MM.1S (cell line): Measurements from ENCODE around the gene HPCA.

ENCODE experiments used
- DNase-seq: peaks from one replicate; pipeline ENCODE4 v3.0.0-alpha.2; 2015
- H2AFZ ChIP-seq: fragments of 300-600 bp; sonication (generic); 2 replicates; pipeline ENCODE4 v1.6.0; 2016; ENCODE audit warnings: antibody characterized with exemption, low read length
- H3F3A ChIP-seq: fragments of 300-600 bp; sonication (generic); 2 replicates; pipeline ENCODE4 v1.6.1; 2016; ENCODE audit warnings: mild to moderate bottlenecking, antibody characterized with exemption, low read length, moderate library complexity, mixed read lengths; ENCODE audit not compliant: insufficient read depth
- H3K27ac ChIP-seq: fragments of 300-600 bp; sonication (generic); 2 replicates; pipeline ENCODE4 v1.5.1; 2016; ENCODE audit warnings: mild to moderate bottlenecking, low read length
- H3K27me3 ChIP-seq: fragments of 300-600 bp; sonication (generic); replicated peaks from 2 replicates; pipeline ENCODE4 v1.6.0; 2016; ENCODE audit warnings: low read length; ENCODE audit not compliant: insufficient read depth
- H3K36me3 ChIP-seq: fragments of 300-600 bp; sonication (generic); replicated peaks from 2 replicates; pipeline ENCODE4 v1.6.1; 2016; ENCODE audit warnings: mild to moderate bottlenecking, low read length, mixed read lengths; ENCODE audit not compliant: insufficient read depth
- H3K4me1 ChIP-seq: fragments of 300-600 bp; sonication (generic); 2 replicates; pipeline ENCODE4 v1.6.1; 2016; ENCODE audit warnings: low read length, mixed read lengths
- H3K4me2 ChIP-seq: fragments of 300-600 bp; sonication (generic); 2 replicates; pipeline ENCODE4 v1.6.0; 2016; ENCODE audit warnings: low read depth, low read length
- H3K4me3 ChIP-seq: fragments of 300-600 bp; sonication (generic); 2 replicates; pipeline ENCODE4 v1.5.1; 2016; ENCODE audit warnings: low read length, mixed read lengths
- H3K79me2 ChIP-seq: fragments of 300-600 bp; sonication (generic); 2 replicates; pipeline ENCODE4 v1.6.1; 2016; ENCODE audit warnings: mixed run types, low read length, mixed read lengths
- H3K9ac ChIP-seq: fragments of 300-600 bp; sonication (generic); 2 replicates; pipeline ENCODE4 v1.6.1; 2016; ENCODE audit warnings: low read length, mixed read lengths
- H3K9me2 ChIP-seq: fragments of 300-600 bp; sonication (generic); replicated peaks from 2 replicates; pipeline ENCODE4 v1.6.1; 2016; ENCODE audit warnings: mild to moderate bottlenecking, low read length, mixed read lengths; ENCODE audit not compliant: insufficient read depth
- H3K9me3 ChIP-seq: fragments of 300-600 bp; sonication (generic); replicated peaks from 2 replicates; pipeline ENCODE4 v1.6.1; 2016; ENCODE audit warnings: mild to moderate bottlenecking, low read length, mixed read lengths; ENCODE audit not compliant: insufficient read depth
- H4K20me1 ChIP-seq: fragments of 300-600 bp; sonication (generic); 2 replicates; pipeline ENCODE4 v1.6.1; 2016; ENCODE audit warnings: mild to moderate bottlenecking, low read length, moderate library complexity, mixed read lengths; ENCODE audit not compliant: insufficient read depth
- EZH2 ChIP-seq: fragments of 300-600 bp; sonication (generic); optimal IDR thresholded peaks from 2 replicates; pipeline ENCODE3; 2017; ENCODE audit warnings: low read depth, mild to moderate bottlenecking, antibody characterized with exemption, low read length, mixed read lengths
- EZH2phosphoT487 ChIP-seq: fragments of 300-600 bp; sonication (generic); IDR thresholded peaks from 2 replicates; pipeline ENCODE4 v1.6.1; 2018; ENCODE audit warnings: antibody characterized with exemption, low read length
- TF ChIP-seq, protein P1 (sequence below): fragments of 300-600 bp; sonication (generic); IDR thresholded peaks from 2 replicates; pipeline ENCODE4 v1.5.1; 2016; ENCODE audit warnings: antibody characterized with exemption, low read length, mixed read lengths

The HPCA gene

DNA sequence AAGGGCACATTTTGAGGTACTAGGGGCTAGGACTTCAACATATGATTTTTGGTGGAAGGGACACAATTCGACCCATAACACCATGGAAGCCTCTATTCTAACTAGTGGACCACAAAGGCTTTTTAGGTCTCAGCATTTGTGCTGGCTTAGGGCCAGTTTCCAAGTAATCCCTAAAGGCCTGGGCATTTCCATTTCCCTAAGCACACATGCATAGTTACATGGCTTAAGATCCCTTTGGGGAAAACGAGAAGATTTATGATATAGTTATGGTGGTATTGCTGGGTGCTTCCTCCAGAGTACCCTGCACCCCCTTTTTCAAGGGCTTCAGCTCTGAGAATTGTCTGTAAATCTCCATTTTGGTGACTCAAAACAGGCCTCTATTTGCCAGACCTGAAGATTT is 43.1 kb downstream of the HPCA start:
- no peaks in the 10 kb centered on the region for H3K9me3 ChIP-seq

DNA sequence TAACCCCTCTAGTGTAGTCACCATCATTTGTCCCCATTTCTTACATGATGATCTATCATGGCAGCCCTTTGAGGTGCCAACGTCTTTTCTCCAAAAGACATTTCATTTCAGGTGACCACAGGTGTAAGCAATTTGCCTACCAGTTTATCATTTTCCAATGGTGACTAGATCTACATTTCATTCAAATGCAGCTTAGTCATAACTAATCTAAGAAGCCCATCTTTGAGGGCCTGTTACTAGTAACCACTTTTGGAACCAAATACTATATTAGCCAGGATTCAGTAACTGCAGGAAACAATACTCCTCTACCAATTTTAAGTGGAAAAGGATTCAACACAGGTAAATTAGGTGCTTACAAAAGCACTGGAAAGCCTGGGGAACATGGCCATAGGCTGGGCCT is 45.5 kb downstream of the HPCA start:
- H3F3A ChIP-seq, result no peaks in the 10 kb centered on the region
- no peak overlapping the region for H3K4me3 ChIP-seq
- no peak overlapping the region for H3K9ac ChIP-seq
- no peak overlapping the region for H2AFZ ChIP-seq
- no peaks in the 10 kb centered on the region for H3K9me3 ChIP-seq
- H3K27ac ChIP-seq, result no peak overlapping the region
- no peak for DNase-seq
- no peaks in the 10 kb centered on the region for H4K20me1 ChIP-seq
- no peaks in the 10 kb centered on the region for H3K79me2 ChIP-seq
- no peaks in the 10 kb centered on the region for H3K36me3 ChIP-seq
- no peak overlapping the region for H3K4me2 ChIP-seq
- no peaks in the 10 kb centered on the region for H3K9me2 ChIP-seq
- TF ChIP-seq EZH2phosphoT487 (no peak), EZH2 (no peak)
- TF ChIP-seq, protein P1, sequence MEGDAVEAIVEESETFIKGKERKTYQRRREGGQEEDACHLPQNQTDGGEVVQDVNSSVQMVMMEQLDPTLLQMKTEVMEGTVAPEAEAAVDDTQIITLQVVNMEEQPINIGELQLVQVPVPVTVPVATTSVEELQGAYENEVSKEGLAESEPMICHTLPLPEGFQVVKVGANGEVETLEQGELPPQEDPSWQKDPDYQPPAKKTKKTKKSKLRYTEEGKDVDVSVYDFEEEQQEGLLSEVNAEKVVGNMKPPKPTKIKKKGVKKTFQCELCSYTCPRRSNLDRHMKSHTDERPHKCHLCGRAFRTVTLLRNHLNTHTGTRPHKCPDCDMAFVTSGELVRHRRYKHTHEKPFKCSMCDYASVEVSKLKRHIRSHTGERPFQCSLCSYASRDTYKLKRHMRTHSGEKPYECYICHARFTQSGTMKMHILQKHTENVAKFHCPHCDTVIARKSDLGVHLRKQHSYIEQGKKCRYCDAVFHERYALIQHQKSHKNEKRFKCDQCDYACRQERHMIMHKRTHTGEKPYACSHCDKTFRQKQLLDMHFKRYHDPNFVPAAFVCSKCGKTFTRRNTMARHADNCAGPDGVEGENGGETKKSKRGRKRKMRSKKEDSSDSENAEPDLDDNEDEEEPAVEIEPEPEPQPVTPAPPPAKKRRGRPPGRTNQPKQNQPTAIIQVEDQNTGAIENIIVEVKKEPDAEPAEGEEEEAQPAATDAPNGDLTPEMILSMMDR, result no peak
- no peaks in the 10 kb centered on the region for H3K27me3 ChIP-seq
- H3K4me1 ChIP-seq, result no peaks in the 10 kb centered on the region

More for the DNA sequence above, 43.1 kb downstream of the HPCA start:
- no peak for DNase-seq
- no peaks in the 10 kb centered on the region for H3K36me3 ChIP-seq
- no peak overlapping the region for H3K4me2 ChIP-seq
- no peak overlapping the region for H3K27ac ChIP-seq
- H3K79me2 ChIP-seq, result no peaks in the 10 kb centered on the region
- no peak overlapping the region for H2AFZ ChIP-seq
- H3K4me1 ChIP-seq, result no peaks in the 10 kb centered on the region
- no peak overlapping the region for H3K4me3 ChIP-seq
- no peaks in the 10 kb centered on the region for H3K9me2 ChIP-seq
- TF ChIP-seq, protein P1, result no peak
- TF ChIP-seq EZH2phosphoT487 (no peak), EZH2 (no peak)
- H4K20me1 ChIP-seq, result no peaks in the 10 kb centered on the region
- no peak overlapping the region for H3K9ac ChIP-seq
- H3F3A ChIP-seq, result no peaks in the 10 kb centered on the region
- peaks cover 12% of the 10 kb centered on the region for H3K27me3 ChIP-seq

GRCh38 chr1:32933742-32934322 is 47.5 kb downstream of the HPCA start:
- Histone ChIP-seq H3K9me2 (no peaks in the 10 kb centered on the region), H3K79me2 (no peaks in the 10 kb centered on the region), H3K27ac (no peak overlapping the region), H3K27me3 (no peaks in the 10 kb centered on the region), H3K9ac (no peak overlapping the region), H3K36me3 (no peaks in the 10 kb centered on the region; the same call in 1 of the 2 replicates), H3K4me3 (no peak overlapping the region), H2AFZ (no peak overlapping the region), H3K4me2 (no peak overlapping the region), H3K9me3 (no peaks in the 10 kb centered on the region), H4K20me1 (no peaks in the 10 kb centered on the region), H3F3A (no peaks in the 10 kb centered on the region), H3K4me1 (no peaks in the 10 kb centered on the region)
- TF ChIP-seq, protein P1, result no peak
- no peak for TF ChIP-seq EZH2phosphoT487
- TF ChIP-seq EZH2, result no peak
- no peak for DNase-seq
